PFSK-1 (cell line): ENCODE measurements around the gene RIBC1.

Experiments used
- FOXP2 ChIP-seq: optimal IDR thresholded peaks from 2 replicates; pipeline ENCODE3; 2011; ENCODE audit warnings: borderline replicate concordance, control low read depth, inconsistent platforms; ENCODE audit not compliant: insufficient read depth; ENCODE audit errors: extremely low read length, extremely low read depth
- POLR2AphosphoS5 ChIP-seq: IDR thresholded peaks from 2 replicates; pipeline ENCODE4 v1.6.1; 2012; ENCODE audit warnings: low read depth, mild to moderate bottlenecking, control low read depth, low read length, moderate library complexity
- REST ChIP-seq, 2 experiments: IDR thresholded peaks; 2 replicates each; pipeline versions ENCODE4 v1.6.1 to v1.8.0; 2011 to 2012; ENCODE audit warnings: low read depth in 2 of 2, low read length in 2 of 2, control low read depth in 1 of 2, inconsistent platforms in 1 of 2, mild to moderate bottlenecking in 1 of 2, moderate library complexity in 1 of 2; ENCODE audit not compliant: insufficient read depth in 1 of 2
- SIN3A ChIP-seq: IDR thresholded peaks from 2 replicates; pipeline ENCODE4 v1.6.1; 2012; ENCODE audit warnings: mild to moderate bottlenecking, low read length, moderate library complexity, borderline replicate concordance; ENCODE audit not compliant: insufficient read depth
- TAF1 ChIP-seq: IDR thresholded peaks from 2 replicates; pipeline ENCODE4 v1.6.1; 2012; ENCODE audit warnings: low read length, control low read depth, borderline replicate concordance; ENCODE audit not compliant: insufficient read depth

- TF ChIP-seq POLR2AphosphoS5 (no peak), TAF1 (no peak), SIN3A (no peak), REST (IDR thresholded peaks at IDR 0.05; ENCODE audit: insufficient read depth in 1 of 2, low read depth in 2 of 2, low read length in 2 of 2) (no peak), FOXP2 (no peak)
These were observed 7.1 kb downstream of the RIBC1 start for GRCh38 chrX:53429755-53430154.
